ENCODE data around the gene TNPO2.

- TF ChIP-seq CTCF (IDR thresholded peaks at IDR 0.05) = no peak
- no peak for TF ChIP-seq POLR2A (IDR thresholded peaks at IDR 0.05)
- TF ChIP-seq POLR2AphosphoS5 (IDR thresholded peaks at IDR 0.05) = no peak
Measured at GRCh38 chr19:12708641-12709040, 15.1 kb downstream of the TNPO2 start.
